H9 (cell line): ENCODE results near the gene KAT6B. TPM values are rescaled to one million over a fixed set of nuclear protein-coding genes. Genes with fewer than 3 reads are reported as not detected.

Source experiments
- DNase-seq: peaks from one replicate; pipeline ENCODE4 v3.0.0-alpha.2; 2017
- H2AFZ ChIP-seq: one replicate; pipeline ENCODE4 v1.6.1; 2013; ENCODE audit warnings: mild to moderate bottlenecking, low read length, control low read depth, moderate library complexity
- H2AK5ac ChIP-seq: 2 replicates; pipeline ENCODE4 v1.6.1; 2013; ENCODE audit warnings: low read length, control low read depth, mixed read lengths; ENCODE audit not compliant: insufficient read length
- H2BK120ac ChIP-seq: one replicate; pipeline ENCODE4 v1.6.1; 2013; ENCODE audit warnings: low read depth, mild to moderate bottlenecking, low read length, control low read depth, inconsistent platforms; ENCODE audit not compliant: poor library complexity, severe bottlenecking
- H2BK12ac ChIP-seq: 2 replicates; pipeline ENCODE4 v1.6.1; 2013; ENCODE audit warnings: low read length, control low read depth, mixed read lengths, low read depth; ENCODE audit not compliant: insufficient read length
- H2BK15ac ChIP-seq: 2 replicates; pipeline ENCODE4 v1.6.1; 2013; ENCODE audit warnings: low read depth, low read length, control low read depth
- H2BK20ac ChIP-seq: one replicate; pipeline ENCODE4 v1.6.1; 2013; ENCODE audit warnings: low read depth, mild to moderate bottlenecking, low read length, control low read depth, inconsistent platforms; ENCODE audit not compliant: poor library complexity, severe bottlenecking
- H2BK5ac ChIP-seq: 2 replicates; pipeline ENCODE4 v1.6.1; 2013; ENCODE audit warnings: low read length, control low read depth, mixed read lengths; ENCODE audit not compliant: insufficient read length
- H3K14ac ChIP-seq: 2 replicates; pipeline ENCODE4 v1.6.1; 2013; ENCODE audit warnings: low read length, control low read depth; ENCODE audit not compliant: insufficient read depth
- H3K18ac ChIP-seq: 2 replicates; pipeline ENCODE4 v1.6.1; 2013; ENCODE audit warnings: low read depth, mild to moderate bottlenecking, mixed read lengths, low read length, control low read depth; ENCODE audit not compliant: insufficient read length
- H3K23ac ChIP-seq: 2 replicates; pipeline ENCODE4 v1.6.1; 2013; ENCODE audit warnings: low read length, control low read depth, mixed read lengths, low read depth; ENCODE audit not compliant: insufficient read length
- H3K23me2 ChIP-seq: 2 replicates; pipeline ENCODE4 v1.6.1; 2013; ENCODE audit warnings: low read depth, mild to moderate bottlenecking, mixed read lengths, low read length, control low read depth; ENCODE audit not compliant: insufficient read length, poor library complexity, severe bottlenecking
- H3K27ac ChIP-seq: 2 replicates; pipeline ENCODE4 v1.5.1; 2013; ENCODE audit warnings: low read length, control low read depth, mixed read lengths, low read depth; ENCODE audit not compliant: insufficient read length
- H3K27me3 ChIP-seq: 2 replicates; pipeline ENCODE4 v1.6.1; 2013; ENCODE audit warnings: low read length, control low read depth, inconsistent platforms; ENCODE audit not compliant: insufficient read depth
- H3K4ac ChIP-seq: 2 replicates; pipeline ENCODE4 v1.6.1; 2013; ENCODE audit warnings: low read depth, mild to moderate bottlenecking, control low read depth, inconsistent platforms, low read length, moderate library complexity
- H3K4me1 ChIP-seq: 2 replicates; pipeline ENCODE4 v1.6.1; 2013; ENCODE audit warnings: low read length, control low read depth, inconsistent platforms; ENCODE audit not compliant: insufficient read depth
- H3K4me2 ChIP-seq: 2 replicates; pipeline ENCODE4 v1.6.1; 2013; ENCODE audit warnings: low read length, control low read depth, mixed read lengths; ENCODE audit not compliant: insufficient read length, insufficient read depth
- H3K56ac ChIP-seq: 2 replicates; pipeline ENCODE4 v1.6.1; 2013; ENCODE audit warnings: low read depth, mild to moderate bottlenecking, mixed read lengths, low read length, control low read depth; ENCODE audit not compliant: insufficient read length
- H3K79me1 ChIP-seq: 2 replicates; pipeline ENCODE4 v1.6.1; 2013; ENCODE audit warnings: low read depth, mild to moderate bottlenecking, moderate library complexity, low read length, control low read depth, inconsistent platforms; ENCODE audit not compliant: insufficient read depth, poor library complexity, severe bottlenecking
- H3K79me2 ChIP-seq: 2 replicates; pipeline ENCODE4 v1.6.1; 2013; ENCODE audit warnings: low read length, control low read depth, inconsistent platforms; ENCODE audit not compliant: insufficient read depth
- H3K9ac ChIP-seq: 2 replicates; pipeline ENCODE4 v1.6.1; 2013; ENCODE audit warnings: low read length, control low read depth, mixed read lengths; ENCODE audit not compliant: insufficient read length; ENCODE audit errors: extremely low read depth
- H3K9me3 ChIP-seq: one replicate; pipeline ENCODE4 v1.6.1; 2013; ENCODE audit warnings: low read depth, low read length, inconsistent platforms; ENCODE audit not compliant: control insufficient read depth
- H3T11ph ChIP-seq: one replicate; pipeline ENCODE4 v1.6.1; 2013; ENCODE audit warnings: mild to moderate bottlenecking, low read length, control low read depth, inconsistent platforms
- H4K20me1 ChIP-seq: one replicate; pipeline ENCODE4 v1.6.1; 2013; ENCODE audit not compliant: control insufficient read depth, insufficient read length, insufficient read depth
- H4K5ac ChIP-seq: 2 replicates; pipeline ENCODE4 v1.6.1; 2013; ENCODE audit warnings: low read depth, mild to moderate bottlenecking, mixed read lengths, low read length, control low read depth; ENCODE audit not compliant: insufficient read length
- H4K8ac ChIP-seq: replicated peaks from 2 replicates; pipeline ENCODE4 v1.6.1; 2013; ENCODE audit warnings: low read length, control low read depth, mixed read lengths, low read depth; ENCODE audit not compliant: insufficient read length
- H4K91ac ChIP-seq: 2 replicates; pipeline ENCODE4 v1.6.1; 2013; ENCODE audit warnings: low read depth, mild to moderate bottlenecking, moderate library complexity, mixed read lengths, low read length, control low read depth; ENCODE audit not compliant: insufficient read length
- H3K27ac Mint-ChIP-seq, 3 experiments: 2 replicates in 2 of 3; 3 replicates in 1 of 3; pipeline ENCODE4 v1.8.0; 2020 to 2021; ENCODE audit warnings: mixed read lengths in 3 of 3, mild to moderate bottlenecking in 1 of 3, moderate library complexity in 1 of 3
- H3K27me3 Mint-ChIP-seq: 2 replicates; pipeline ENCODE4 v1.8.0; 2021; ENCODE audit warnings: low read depth, mild to moderate bottlenecking, moderate library complexity, mixed read lengths
- H3K36me3 Mint-ChIP-seq, 3 experiments: 2 replicates in 2 of 3; 3 replicates in 1 of 3; pipeline ENCODE4 v1.8.0; 2020 to 2021; ENCODE audit warnings: low read depth in 3 of 3, mixed read lengths in 3 of 3; ENCODE audit not compliant: insufficient read depth in 1 of 3
- H3K4me1 Mint-ChIP-seq, 2 experiments: 2 replicates each; pipeline ENCODE4 v1.8.0; 2020; ENCODE audit warnings: mixed read lengths in 2 of 2
- H3K4me3 Mint-ChIP-seq, 2 experiments: 2 replicates in 1 of 2; 3 replicates in 1 of 2; pipeline ENCODE4 v1.8.0; 2020 to 2021; ENCODE audit warnings: mild to moderate bottlenecking in 2 of 2, mixed read lengths in 2 of 2, moderate library complexity in 1 of 2
- H3K9me3 Mint-ChIP-seq, 2 experiments: 2 replicates in 1 of 2; 3 replicates in 1 of 2; pipeline ENCODE4 v1.8.0; 2020; ENCODE audit warnings: mild to moderate bottlenecking in 2 of 2, mixed read lengths in 2 of 2, moderate library complexity in 1 of 2
- WGBS: extraction: QIAGEN DNeasy Blood & Tissue Kit; methylation state at CpG from one replicate; pipeline ENCODE4 v1.1.7; 2013; ENCODE audit warnings: missing lambda C conversion rate, low lambda C conversion rate, mixed read lengths; ENCODE audit not compliant: insufficient read length; ENCODE audit errors: extremely low coverage; 5-methylcytosine and 5-hydroxymethylcytosine counted together
- total RNA-seq: library from RNA; stranded (reverse); gene quantifications from 2 replicates; pipeline ENCODE4 v1.2.1, GENCODE V29; 2021
- TF ChIP-seq, protein P1 (sequence below): fragments of 200-600 bp; sonication (generic); conservative IDR thresholded peaks from 3 replicates; pipeline ENCODE4 v1.8.0; 2021; ENCODE audit warnings: antibody characterized with exemption, mild to moderate bottlenecking

The KAT6B gene
- total RNA-seq, 1 experiment from 2014 or later, result 34.2 TPM

DNA sequence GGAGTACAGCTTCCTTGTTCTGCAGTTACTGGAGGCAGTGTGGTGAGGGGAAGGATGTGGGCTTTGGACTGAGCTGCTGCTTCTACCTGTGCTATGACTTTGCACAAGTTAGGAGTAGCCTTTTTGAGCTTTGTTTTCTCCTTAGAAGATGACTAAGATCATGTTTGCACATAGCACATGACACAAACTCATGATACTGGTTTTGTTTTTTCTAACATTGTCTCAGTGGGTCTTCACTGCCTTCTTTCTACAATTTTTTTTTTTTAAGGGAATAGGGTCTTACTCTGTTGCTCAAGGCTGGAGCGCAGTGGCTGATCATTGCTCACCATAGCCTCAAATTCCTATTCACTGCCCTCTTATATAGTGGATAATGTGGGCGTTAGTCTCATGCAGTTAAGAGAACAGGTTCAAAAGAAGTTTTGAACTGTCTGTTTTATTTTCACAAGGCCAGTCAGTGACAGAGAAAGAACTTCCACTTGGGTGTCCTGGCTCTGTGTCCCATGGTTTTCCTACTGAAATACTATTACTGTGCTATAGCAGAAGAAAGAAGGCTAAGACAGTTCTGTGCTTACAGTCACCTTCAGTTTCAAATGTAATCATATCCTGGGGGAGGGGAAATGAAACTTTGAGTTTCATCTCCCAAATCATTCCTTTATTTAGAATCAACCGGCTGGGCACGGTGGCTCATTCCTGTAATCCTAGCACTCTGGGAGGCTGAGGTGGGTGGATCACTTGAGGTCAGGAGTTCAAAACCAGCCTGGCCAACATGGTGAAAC lies 72.0 kb downstream of the KAT6B start:
- no peaks in the 10 kb centered on the region for H3K9me3 ChIP-seq
- no peak overlapping the region for H2AK5ac ChIP-seq
- no peak overlapping the region for H2BK5ac ChIP-seq
- no peak overlapping the region for H4K91ac ChIP-seq
- no peak for DNase-seq
- no peak overlapping the region for H3K56ac ChIP-seq
- H3K27ac ChIP-seq, result no peak overlapping the region
- no peaks in the 10 kb centered on the region for H3K36me3 Mint-ChIP-seq
- no peak overlapping the region for H2BK120ac ChIP-seq
- no peak overlapping the region for H3K4ac ChIP-seq
- H2BK15ac ChIP-seq, result no peak overlapping the region
- H3K79me1 ChIP-seq, result no peaks in the 10 kb centered on the region
- H2BK12ac ChIP-seq, result no peak overlapping the region
- WGBS, result no CpG with 5 or more reads among the region's 4 CpGs
- no peak overlapping the region for H4K8ac ChIP-seq
- H4K5ac ChIP-seq, result no peak overlapping the region
- TF ChIP-seq, protein P1, sequence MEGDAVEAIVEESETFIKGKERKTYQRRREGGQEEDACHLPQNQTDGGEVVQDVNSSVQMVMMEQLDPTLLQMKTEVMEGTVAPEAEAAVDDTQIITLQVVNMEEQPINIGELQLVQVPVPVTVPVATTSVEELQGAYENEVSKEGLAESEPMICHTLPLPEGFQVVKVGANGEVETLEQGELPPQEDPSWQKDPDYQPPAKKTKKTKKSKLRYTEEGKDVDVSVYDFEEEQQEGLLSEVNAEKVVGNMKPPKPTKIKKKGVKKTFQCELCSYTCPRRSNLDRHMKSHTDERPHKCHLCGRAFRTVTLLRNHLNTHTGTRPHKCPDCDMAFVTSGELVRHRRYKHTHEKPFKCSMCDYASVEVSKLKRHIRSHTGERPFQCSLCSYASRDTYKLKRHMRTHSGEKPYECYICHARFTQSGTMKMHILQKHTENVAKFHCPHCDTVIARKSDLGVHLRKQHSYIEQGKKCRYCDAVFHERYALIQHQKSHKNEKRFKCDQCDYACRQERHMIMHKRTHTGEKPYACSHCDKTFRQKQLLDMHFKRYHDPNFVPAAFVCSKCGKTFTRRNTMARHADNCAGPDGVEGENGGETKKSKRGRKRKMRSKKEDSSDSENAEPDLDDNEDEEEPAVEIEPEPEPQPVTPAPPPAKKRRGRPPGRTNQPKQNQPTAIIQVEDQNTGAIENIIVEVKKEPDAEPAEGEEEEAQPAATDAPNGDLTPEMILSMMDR, result no peak
- no peak overlapping the region for H3K4me2 ChIP-seq
- no peaks in the 10 kb centered on the region for H3K27me3 ChIP-seq
- no peaks in the 10 kb centered on the region; the same call in 1 of the 2 replicates for H3K27me3 Mint-ChIP-seq
- H3K4me1 Mint-ChIP-seq, result peaks cover 12 to 15% of the 10 kb centered on the region in 2 experiments; a peak in 3 of 4 replicates
- H4K20me1 ChIP-seq, result no peaks in the 10 kb centered on the region
- no peak overlapping the region for H3K14ac ChIP-seq
- no peak overlapping the region for H3K18ac ChIP-seq
- no peaks in the 10 kb centered on the region for H3K79me2 ChIP-seq
- H3K4me1 ChIP-seq, result no peaks in the 10 kb centered on the region
- no peaks in the 10 kb centered on the region for H3K23me2 ChIP-seq
- no peak overlapping the region for H3K9ac ChIP-seq
- H2BK20ac ChIP-seq, result no peak overlapping the region
- no peak overlapping the region for H3T11ph ChIP-seq
- peak overlapping the region in 1 of 3 experiments; percentile 31; a peak in 1 of 7 replicates for H3K27ac Mint-ChIP-seq
- no peak overlapping the region for H3K23ac ChIP-seq
- H3K9me3 Mint-ChIP-seq, result no peaks in the 10 kb centered on the region
- no peak overlapping the region for H3K4me3 Mint-ChIP-seq
- no peak overlapping the region for H2AFZ ChIP-seq
